ENCODE measurements around the gene SEC62.

The SEC62 gene

DNA sequence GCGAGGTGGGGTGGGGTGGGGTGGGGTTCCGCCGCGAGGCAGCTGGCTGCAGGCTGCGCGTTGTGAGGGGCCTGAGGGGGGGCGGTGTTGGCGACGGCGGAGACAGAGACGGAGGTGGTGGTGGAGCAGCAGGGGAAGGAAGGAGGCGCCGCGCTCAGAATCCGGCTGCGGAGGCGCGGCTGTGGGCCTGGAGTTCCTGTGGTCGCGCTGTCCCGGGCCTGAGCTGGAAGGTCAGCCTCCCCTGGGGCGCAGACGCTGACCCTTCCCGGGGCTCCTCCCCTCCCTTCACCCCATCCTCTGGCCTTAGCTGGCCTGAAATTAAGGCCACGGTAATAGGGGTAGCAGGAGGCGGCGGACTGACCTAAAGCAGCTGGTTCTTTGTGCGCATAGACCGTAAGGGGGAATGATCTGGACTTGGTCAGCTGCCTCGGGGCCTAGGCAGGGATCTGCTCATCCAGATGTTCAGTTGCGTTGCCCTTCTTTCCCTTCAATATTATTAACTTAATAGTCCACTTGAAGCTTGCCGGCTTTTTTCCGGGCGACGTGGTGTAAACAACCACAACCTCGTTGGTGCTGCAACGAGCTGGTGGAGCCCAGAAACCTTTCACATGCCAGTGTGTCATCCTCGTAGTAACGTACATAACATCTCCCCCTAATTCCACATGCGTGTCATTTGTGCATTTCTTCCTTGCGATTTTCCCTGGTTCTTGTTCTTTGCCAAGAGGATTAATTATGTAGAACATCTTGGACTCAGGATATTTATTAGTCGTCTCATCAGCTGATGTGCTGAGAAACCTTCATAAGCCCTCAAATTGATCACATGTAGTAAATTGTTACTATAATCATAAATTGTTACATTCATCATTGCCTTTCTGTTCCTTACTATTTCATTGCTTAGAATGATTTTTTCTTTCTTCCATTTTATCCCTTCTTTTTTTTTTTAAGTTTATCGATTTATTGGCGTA is 626 bp downstream of the SEC62 start:
- peak; percentile 45 for DNase-seq (ENCODE audit: low spot score)
- TF ChIP-seq CTCF (IDR thresholded peaks at IDR 0.05; ENCODE audit: extremely low read depth, missing control alignments): no peak

DNA sequence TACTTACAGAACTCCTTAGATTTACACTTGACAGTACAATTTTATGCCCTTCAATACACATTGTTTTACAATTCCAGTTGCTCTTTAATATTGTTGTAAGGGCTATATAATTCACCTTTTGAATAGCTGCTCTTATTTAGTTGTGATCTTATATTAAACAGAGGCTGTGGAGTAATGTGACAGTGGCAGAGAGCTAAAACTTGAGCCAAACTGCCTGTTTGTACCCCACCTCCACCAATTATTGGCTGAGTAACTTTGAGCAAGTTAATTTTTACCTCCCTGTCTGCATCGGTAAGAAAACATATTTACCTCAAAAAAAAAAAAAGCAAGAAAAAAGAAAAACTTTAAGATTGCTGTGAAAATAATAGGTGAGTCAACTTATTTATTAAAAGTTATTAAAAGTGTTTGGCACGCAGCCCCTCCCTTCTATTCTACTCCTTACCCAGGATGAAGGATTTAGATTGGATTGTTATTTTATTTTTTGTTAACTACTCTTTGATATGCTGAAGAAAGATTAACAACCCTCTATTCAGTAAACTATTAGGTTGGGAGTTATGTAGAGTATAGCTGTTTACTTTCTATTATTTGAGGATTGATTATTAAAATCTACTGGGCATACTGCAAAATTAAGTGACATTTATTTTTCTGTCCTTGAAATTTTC is 1.7 kb downstream of the SEC62 start:
- DNase-seq (ENCODE audit: low spot score): no peak
- no peak for TF ChIP-seq CTCF (IDR thresholded peaks at IDR 0.05; ENCODE audit: extremely low read depth, missing control alignments)

GRCh38 chr3:169969174-169970095 is 2.8 kb downstream of the SEC62 start:
- peak; percentile 28 for DNase-seq (ENCODE audit: low spot score)

GRCh38 chr3:169970847-169971246 is 4.2 kb downstream of the SEC62 start:
- TF ChIP-seq CTCF (IDR thresholded peaks at IDR 0.05; ENCODE audit: extremely low read depth, missing control alignments): no peak
- DNase-seq (ENCODE audit: low spot score): no peak

More at GRCh38 chr3:169969174-169970095, 2.8 kb downstream of the SEC62 start:
- TF ChIP-seq CTCF (IDR thresholded peaks at IDR 0.05; ENCODE audit: extremely low read depth, missing control alignments): no peak

DNA sequence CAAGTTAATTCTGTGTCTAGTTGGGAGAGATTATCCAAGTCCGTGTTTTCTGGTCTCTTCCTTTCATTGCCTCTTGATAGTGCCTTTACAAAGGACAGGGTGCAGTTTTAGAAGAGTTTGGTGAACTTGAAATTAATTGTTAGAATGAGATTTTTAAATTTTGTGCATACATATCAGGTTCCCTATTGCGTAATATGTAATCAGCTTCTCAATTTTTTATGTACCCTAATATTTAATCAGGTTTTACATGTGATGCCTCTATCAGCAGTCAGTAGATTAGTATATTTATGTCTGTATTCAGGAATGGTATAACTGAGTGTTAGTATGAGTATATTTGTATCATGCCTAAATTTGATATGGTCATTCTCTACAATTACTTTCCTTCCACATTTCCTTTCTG is 4.9 kb downstream of the SEC62 start:
- TF ChIP-seq CTCF (IDR thresholded peaks at IDR 0.05; ENCODE audit: extremely low read depth, missing control alignments): no peak

GRCh38 chr3:169980055-169980454 is 13.4 kb downstream of the SEC62 start:
- no peak for TF ChIP-seq CTCF (IDR thresholded peaks at IDR 0.05; ENCODE audit: extremely low read depth, missing control alignments)
- no peak for DNase-seq (ENCODE audit: low spot score)

More for the DNA sequence above, 4.9 kb downstream of the SEC62 start:
- DNase-seq (ENCODE audit: low spot score): no peak

Measured in GM20000 (cell line).